K562 (cell line): ENCODE measurements around the gene AURKB. TPM values are rescaled to one million over a fixed set of nuclear protein-coding genes. Genes with fewer than 3 reads are reported as not detected.

ENCODE experiments used
- ATAC-seq: fragments of 200-7000 bp; cut with Tn5 transposase; 3 replicates; pipeline ENCODE4 v1.9.1; 2020; ENCODE audit warnings: moderate library complexity
- BruUV-seq: library from RNA; stranded (reverse); fragments of 400-500 nt; replicated peaks from 2 replicates; lab custom pipeline; 2021; lab: Mats Ljungman, UMichigan
- CTCF ChIA-PET: fragments of 300-600 bp; formaldehyde crosslinking; extraction: SDS; loops from one replicate; lab custom pipeline; 2021; ENCODE audit warnings: low intra/inter-chr PET ratio; lab: Yijun Ruan, JAX
- POLR2A ChIA-PET: fragments of 300-600, 350-650 bp; sonication (Branson Sonifier 250); formaldehyde crosslinking; extraction: SDS; loops from one replicate; lab custom pipeline; 2021; ENCODE audit warnings: antibody characterized with exemption, inconsistent platforms; lab: Yijun Ruan, JAX
- DNase-seq, 4 experiments: peaks; one replicate each; pipeline versions ENCODE4 v3.0.0 to v3.0.0-alpha.2; 2011 to 2018; ENCODE audit warnings: low spot score in 3 of 4, mixed read lengths in 3 of 4; ENCODE audit errors: extremely low read depth in 1 of 4
- FAIRE-seq: peaks from 2 replicates; lab custom pipeline; 2011; peaks lifted over from hg19 to GRCh38; lab: Jason Lieb, UNC
- H2AFZ ChIP-seq: 2 replicates; pipeline ENCODE4 v1.6.0; 2011; ENCODE audit warnings: low read depth, low read length, control low read depth, inconsistent platforms
- H3K27ac ChIP-seq: fragments of 200-600 bp; 3 replicates; pipeline ENCODE4 v1.8.0; 2011; ENCODE audit warnings: low read depth, mild to moderate bottlenecking, control low read depth, inconsistent platforms, low read length, moderate library complexity, mixed read lengths; ENCODE audit errors: extremely low read depth
- H3K27me3 ChIP-seq, 2 experiments: fragments of 300-600 bp in 1 of 2; 2 replicates in 1 of 2; 3 replicates in 1 of 2; pipeline versions ENCODE4 v1.6.0 to v1.8.0; 2011; ENCODE audit warnings: inconsistent platforms in 2 of 2, low read length in 2 of 2, mild to moderate bottlenecking in 1 of 2, mixed read lengths in 1 of 2, moderate library complexity in 1 of 2; ENCODE audit not compliant: control insufficient read depth in 2 of 2, insufficient read depth in 2 of 2
- H3K36me3 ChIP-seq: fragments of 300-600 bp; 3 replicates; pipeline ENCODE4 v1.8.0; 2011; ENCODE audit warnings: mild to moderate bottlenecking, low read length, inconsistent platforms; ENCODE audit not compliant: control insufficient read depth, insufficient read depth
- H3K4me1 ChIP-seq, 2 experiments: fragments of 200-600 bp in 1 of 2; replicated peaks in 1 of 2; 2 replicates in 1 of 2; 3 replicates in 1 of 2; pipeline versions ENCODE4 v1.5.1 to v1.8.0; 2011; ENCODE audit warnings: inconsistent platforms in 2 of 2, low read length in 2 of 2, mild to moderate bottlenecking in 1 of 2, mixed read lengths in 1 of 2, moderate library complexity in 1 of 2; ENCODE audit not compliant: control insufficient read depth in 2 of 2, insufficient read depth in 2 of 2
- H3K4me2 ChIP-seq: 2 replicates; pipeline ENCODE4 v1.6.1; 2011; ENCODE audit warnings: low read length, control low read depth, inconsistent platforms, mixed read lengths; ENCODE audit not compliant: insufficient read depth
- H3K4me3 ChIP-seq: fragments of 200-600 bp; sonication (generic), shearing (Covaris generic); 2 replicates; pipeline ENCODE4 v1.5.1; 2016; ENCODE audit warnings: control low read depth, inconsistent platforms
- H3K79me2 ChIP-seq: fragments of 200-600 bp; 3 replicates; pipeline ENCODE4 v1.8.0; 2011; ENCODE audit warnings: low read length, inconsistent platforms; ENCODE audit not compliant: control insufficient read depth, insufficient read depth
- H3K9ac ChIP-seq, 2 experiments: 2 replicates each; pipeline versions ENCODE4 v1.6.0 to v1.6.1; 2011; ENCODE audit warnings: low read depth in 2 of 2, low read length in 2 of 2, control low read depth in 1 of 2, inconsistent platforms in 1 of 2, mild to moderate bottlenecking in 1 of 2, mixed read lengths in 1 of 2; ENCODE audit not compliant: insufficient read depth in 1 of 2
- H3K9me1 ChIP-seq: one replicate; pipeline ENCODE4 v1.6.0; 2011; ENCODE audit warnings: inconsistent platforms, mild to moderate bottlenecking, low read length, moderate library complexity; ENCODE audit not compliant: control insufficient read depth, insufficient read depth
- H3K9me3 ChIP-seq: replicated peaks from 2 replicates; pipeline ENCODE4 v1.5.1; 2011; ENCODE audit warnings: low read depth, low read length, inconsistent platforms; ENCODE audit not compliant: control insufficient read depth, insufficient read depth
- H4K20me1 ChIP-seq: replicated peaks from 2 replicates; pipeline ENCODE4 v1.6.1; 2011; ENCODE audit warnings: low read length, inconsistent platforms, mixed read lengths; ENCODE audit not compliant: control insufficient read depth, insufficient read depth
- ETV6 ChIP-seq, 3 experiments: fragments of 150-350 bp in 1 of 3; sonication (generic) in 1 of 3; formaldehyde crosslinking in 1 of 3; IDR thresholded peaks; 2 replicates each; pipeline versions ENCODE4 v1.6.1 to v1.8.0; 2014 to 2022; ENCODE audit warnings: borderline replicate concordance in 2 of 3, low read depth in 2 of 3, antibody characterized with exemption in 1 of 3, low read length in 1 of 3, mild to moderate bottlenecking in 1 of 3, missing genetic modification reagents in 1 of 3
- HNRNPK ChIP-seq: fragments of 200-400 bp; formaldehyde crosslinking; IDR thresholded peaks from one replicate; pipeline ENCODE4 v1.6.1; 2018; ENCODE audit warnings: mild to moderate bottlenecking, low read depth, low read length; ENCODE audit not compliant: poor library complexity, severe bottlenecking
- IRF2 ChIP-seq: sonication (generic); formaldehyde crosslinking; IDR thresholded peaks from 2 replicates; pipeline ENCODE4 v1.8.1; 2022; ENCODE audit warnings: mild to moderate bottlenecking, missing genetic modification reagents
- L3MBTL2 ChIP-seq: fragments of 450-650 bp; IDR thresholded peaks from 2 replicates; pipeline ENCODE4 v1.6.1; 2016; ENCODE audit warnings: mild to moderate bottlenecking, moderate library complexity
- MEIS2 ChIP-seq: fragments of 450-650 bp; IDR thresholded peaks from 2 replicates; pipeline ENCODE4 v1.6.1; 2014; ENCODE audit warnings: mild to moderate bottlenecking; ENCODE audit not compliant: partially characterized antibody
- NFE2L1 ChIP-seq: fragments of 450-650 bp; IDR thresholded peaks from 2 replicates; pipeline ENCODE4 v1.6.1; 2016; ENCODE audit warnings: missing genetic modification characterization, low read depth, mild to moderate bottlenecking, missing compliant biosample characterization, moderate library complexity, borderline replicate concordance
- NFIX ChIP-seq: fragments of 250-450 bp; sonication (Bioruptor Pico); IDR thresholded peaks from 2 replicates; pipeline ENCODE4 v1.4.0; 2020; ENCODE audit warnings: low read depth, mild to moderate bottlenecking, moderate library complexity
- PHF21A ChIP-seq: fragments of 450-650 bp; IDR thresholded peaks from 2 replicates; pipeline ENCODE4 v1.6.1; 2017; ENCODE audit warnings: low read depth, borderline replicate concordance
- POLR2H ChIP-seq: IDR thresholded peaks from 2 replicates; pipeline ENCODE4 v1.6.1; 2016; ENCODE audit warnings: missing genetic modification characterization, low read depth, mild to moderate bottlenecking, control low read depth, missing compliant biosample characterization, moderate library complexity
- ZC3H11A ChIP-seq: IDR thresholded peaks from 2 replicates; pipeline ENCODE4 v1.6.1; 2012; ENCODE audit warnings: low read depth, low read length, improper control_type of control experiment
- ZNF717 ChIP-seq: fragments of 250-450 bp; sonication (Bioruptor Pico); IDR thresholded peaks from 2 replicates; pipeline ENCODE4 v1.5.0; 2021
- ZNF785 ChIP-seq: fragments of 250-450 bp; sonication (Bioruptor Pico); IDR thresholded peaks from 2 replicates; pipeline ENCODE4 v1.4.0; 2020; ENCODE audit warnings: mild to moderate bottlenecking
- WGBS: fragments of 100-300 bp; shearing (Covaris generic); methylation state at CpG from one replicate; pipeline ENCODE4 v1.1.6; 2016; ENCODE audit warnings: low coverage, mixed read lengths; ENCODE audit not compliant: insufficient coverage; ENCODE audit errors: missing lambda C conversion rate; 5-methylcytosine and 5-hydroxymethylcytosine counted together
- in situ Hi-C: fragments of 300-500 bp; cut with MboI; formaldehyde crosslinking; loops from 4 replicates; pipeline ENCODE4 v1.15.0; 2018; ENCODE audit warnings: inconsistent platforms, mixed read lengths
- intact Hi-C: fragments of 100-400 bp; cut with micrococcal nuclease; formaldehyde crosslinking; loops from 2 replicates; pipeline ENCODE4 v1.14.2; 2022
- polyA plus RNA-seq, 8 experiments: library from polyadenylated mRNA; depleted of rRNA in 4 of 8; stranded (reverse) in 5 of 8; unstranded in 3 of 8; fragments of >200 nt; fragmentation: Nextera tagmentation in 2 of 8; fragmentation: Illumina TruSeq in 1 of 8; extraction: Ambion mirVana in 2 of 8; extraction: Trizol in 1 of 8; gene quantifications; 2 replicates each; pipeline versions ENCODE4 v1.2.1 to v1.2.3, GENCODE V29; 2011 to 2014; ENCODE audit warnings: inconsistent platforms in 1 of 8, missing spikeins in 1 of 8
- total RNA-seq, 7 experiments: library from RNA; depleted of rRNA in 6 of 7; stranded (reverse); fragments of >200 nt in 6 of 7; fragmentation: Illumina TruSeq in 2 of 7; extraction: Trizol in 2 of 7; gene quantifications; 2 replicates each; pipeline versions ENCODE4 v1.2.1 to v1.2.3, GENCODE V29; 2011 to 2021; ENCODE audit warnings: low replicate concordance in 1 of 7
- TF ChIP-seq, protein P1 (sequence below): fragments of 450-650 bp; IDR thresholded peaks from 2 replicates; pipeline ENCODE4 v1.6.1; 2016
- TF ChIP-seq, protein P2 (sequence below): fragments of 150-350 bp; conservative IDR thresholded peaks from 2 replicates; pipeline ENCODE4 v1.6.1; 2014; ENCODE audit warnings: low read length

Gene AURKB
- total and polyA plus RNA-seq, 9 of the 15 experiments (the other 6 are each of a cell fraction or from before 2014, with no cell fraction given) = 27.2 to 114 (median 74.8) TPM

DNA sequence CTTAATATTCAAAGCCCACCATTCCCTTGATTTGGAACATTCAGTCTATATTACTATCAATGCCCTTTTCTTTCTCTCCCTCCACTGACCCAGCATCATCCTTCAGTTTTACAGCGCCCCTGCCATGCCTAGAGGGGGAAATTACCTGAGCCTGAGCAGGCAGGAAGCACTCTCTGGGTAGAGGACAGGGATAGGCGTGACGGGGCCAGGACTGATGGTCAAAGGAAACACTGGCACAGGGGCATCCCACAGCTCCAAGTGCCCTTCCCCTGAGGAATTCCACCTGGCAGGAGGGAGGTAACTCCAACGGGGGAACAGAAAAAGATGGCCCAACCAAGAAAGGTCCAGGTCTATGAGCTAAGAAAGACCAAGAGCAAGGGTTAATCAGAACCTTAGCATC is 27.5 kb upstream of the AURKB start (continued):
- TF ChIP-seq, protein P1, sequence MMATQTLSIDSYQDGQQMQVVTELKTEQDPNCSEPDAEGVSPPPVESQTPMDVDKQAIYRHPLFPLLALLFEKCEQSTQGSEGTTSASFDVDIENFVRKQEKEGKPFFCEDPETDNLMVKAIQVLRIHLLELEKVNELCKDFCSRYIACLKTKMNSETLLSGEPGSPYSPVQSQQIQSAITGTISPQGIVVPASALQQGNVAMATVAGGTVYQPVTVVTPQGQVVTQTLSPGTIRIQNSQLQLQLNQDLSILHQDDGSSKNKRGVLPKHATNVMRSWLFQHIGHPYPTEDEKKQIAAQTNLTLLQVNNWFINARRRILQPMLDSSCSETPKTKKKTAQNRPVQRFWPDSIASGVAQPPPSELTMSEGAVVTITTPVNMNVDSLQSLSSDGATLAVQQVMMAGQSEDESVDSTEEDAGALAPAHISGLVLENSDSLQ = no peak
- TF ChIP-seq POLR2H (tag) (no peak), NFIX (CRISPR knock-in tag) (no peak), ZC3H11A (no peak), ETV6 (IDR thresholded peaks at IDR 0.05; ENCODE audit: borderline replicate concordance in 1 of 2, low read depth in 2 of 2, low read length in 1 of 2) (no peak), ETV6 (CRISPR knock-in tag; IDR thresholded peaks at IDR 0.05; ENCODE audit: borderline replicate concordance) (no peak), HNRNPK (no peak), PHF21A (no peak), NFE2L1 (tag) (no peak), ZNF717 (no peak)

DNA sequence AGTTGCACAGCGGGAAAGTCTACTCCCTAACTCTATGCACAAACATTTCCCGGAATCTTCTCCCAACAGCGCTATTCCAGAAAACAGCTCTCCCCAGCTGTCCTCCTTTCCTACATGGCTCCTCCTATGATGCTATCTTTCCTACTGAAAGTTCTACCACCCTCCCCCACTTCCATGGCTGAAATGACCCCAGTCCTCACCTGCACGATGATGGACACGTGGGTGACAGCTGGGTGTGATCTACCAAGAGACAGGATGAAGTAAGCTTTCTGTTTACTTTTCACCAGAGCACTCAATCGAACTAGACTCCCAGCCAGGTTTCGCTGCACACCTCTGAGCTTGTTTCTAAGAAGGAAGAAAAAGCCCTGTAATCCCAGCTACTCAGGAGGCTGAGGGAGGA is 26.8 kb upstream of the AURKB start:
- TF ChIP-seq, protein P1 = peak; percentile 75
- TF ChIP-seq, protein P2, sequence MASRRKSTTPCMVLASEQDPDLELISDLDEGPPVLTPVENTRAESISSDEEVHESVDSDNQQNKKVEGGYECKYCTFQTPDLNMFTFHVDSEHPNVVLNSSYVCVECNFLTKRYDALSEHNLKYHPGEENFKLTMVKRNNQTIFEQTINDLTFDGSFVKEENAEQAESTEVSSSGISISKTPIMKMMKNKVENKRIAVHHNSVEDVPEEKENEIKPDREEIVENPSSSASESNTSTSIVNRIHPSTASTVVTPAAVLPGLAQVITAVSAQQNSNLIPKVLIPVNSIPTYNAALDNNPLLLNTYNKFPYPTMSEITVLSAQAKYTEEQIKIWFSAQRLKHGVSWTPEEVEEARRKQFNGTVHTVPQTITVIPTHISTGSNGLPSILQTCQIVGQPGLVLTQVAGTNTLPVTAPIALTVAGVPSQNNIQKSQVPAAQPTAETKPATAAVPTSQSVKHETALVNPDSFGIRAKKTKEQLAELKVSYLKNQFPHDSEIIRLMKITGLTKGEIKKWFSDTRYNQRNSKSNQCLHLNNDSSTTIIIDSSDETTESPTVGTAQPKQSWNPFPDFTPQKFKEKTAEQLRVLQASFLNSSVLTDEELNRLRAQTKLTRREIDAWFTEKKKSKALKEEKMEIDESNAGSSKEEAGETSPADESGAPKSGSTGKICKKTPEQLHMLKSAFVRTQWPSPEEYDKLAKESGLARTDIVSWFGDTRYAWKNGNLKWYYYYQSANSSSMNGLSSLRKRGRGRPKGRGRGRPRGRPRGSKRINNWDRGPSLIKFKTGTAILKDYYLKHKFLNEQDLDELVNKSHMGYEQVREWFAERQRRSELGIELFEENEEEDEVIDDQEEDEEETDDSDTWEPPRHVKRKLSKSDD = no peak
- TF ChIP-seq IRF2 (CRISPR knock-in tag) = no peak
- TF ChIP-seq ZNF785 = no peak
- TF ChIP-seq L3MBTL2 = peak; percentile 46
- peak; percentile 58 for TF ChIP-seq MEIS2
- TF ChIP-seq, all 486 proteins: peak for 3
- Histone ChIP-seq H3K79me2 (no peaks in the 10 kb centered on the region), H3K9me1 (no peaks in the 10 kb centered on the region), H3K4me3 (no peak overlapping the region), H3K27me3 (no peaks in the 10 kb centered on the region), H3K9me3 (no peaks in the 10 kb centered on the region), H3K36me3 (peaks cover 82% of the 10 kb centered on the region; the same call in 2 of the 3 replicates), H4K20me1 (no peaks in the 10 kb centered on the region), H2AFZ (no peak overlapping the region), H3K27ac (no peak overlapping the region), H3K9ac (no peak overlapping the region; a peak in 1 of 4 replicates), H3K4me1 (peaks cover 5 to 6% of the 10 kb centered on the region in 2 experiments; a peak in 3 of 5 replicates), H3K4me2 (no peak overlapping the region; the same call in 1 of the 2 replicates)
- POLR2A ChIA-PET = interaction anchor here (1.1 to 2.3 kb wide), 3 partner anchors 10 to 14 kb away, joined by 3 to 11 read pairs (median 4); partner anchors contain the start of gene CTC1
- DNase-seq (peak in 3 of 4 experiments; percentile 10 to 28 (median 28)), ATAC-seq (peak; percentile 40; the same call in 2 of the 3 replicates), FAIRE-seq (no peak)
- WGBS = 48% methylated on average over 7 of the region's 7 CpGs
- in situ Hi-C loops = no loop called here
- TSS peak; percentile 22 for BruUV-seq
- CTCF ChIA-PET = interaction anchor here (0.6 kb wide), 1 partner anchor 99 kb away, joined by 4 read pairs; no protein-coding TSS in a partner anchor
- intact Hi-C loops = no loop called here
